NCI-H2227 (cell line): ENCODE measurements around the gene RABGAP1L.
"Not testable (repeated sequence)": the region's sequence is repeated elsewhere in the genome, so short reads cannot be mapped to it uniquely, and the experiment has no call there.

Experiments used
- DNase-seq: peaks from one replicate; lab custom pipeline; 2025; ENCODE audit not compliant: unreplicated experiment; lab: John Stamatoyannopoulos, UW

Gene RABGAP1L

DNA sequence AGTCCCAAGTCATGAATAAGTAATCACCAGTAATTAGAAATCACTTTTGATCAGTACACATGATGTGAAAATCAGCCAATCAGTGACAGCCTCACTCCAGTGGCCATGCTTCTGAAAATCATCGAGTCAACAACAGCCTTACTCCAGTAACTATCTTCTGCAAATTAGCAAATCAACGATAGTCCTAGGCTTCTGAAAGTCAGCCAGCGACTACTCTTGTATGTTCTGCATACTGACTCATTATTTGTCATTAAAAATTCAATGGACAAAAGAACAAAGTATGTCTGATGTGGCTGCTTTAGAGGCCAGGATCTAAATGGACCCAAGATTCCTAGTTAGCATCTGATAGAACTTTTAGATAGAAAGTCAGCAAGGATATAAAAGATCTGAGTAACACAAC is 391.0 kb downstream of the RABGAP1L start:
- no peak for DNase-seq

DNA sequence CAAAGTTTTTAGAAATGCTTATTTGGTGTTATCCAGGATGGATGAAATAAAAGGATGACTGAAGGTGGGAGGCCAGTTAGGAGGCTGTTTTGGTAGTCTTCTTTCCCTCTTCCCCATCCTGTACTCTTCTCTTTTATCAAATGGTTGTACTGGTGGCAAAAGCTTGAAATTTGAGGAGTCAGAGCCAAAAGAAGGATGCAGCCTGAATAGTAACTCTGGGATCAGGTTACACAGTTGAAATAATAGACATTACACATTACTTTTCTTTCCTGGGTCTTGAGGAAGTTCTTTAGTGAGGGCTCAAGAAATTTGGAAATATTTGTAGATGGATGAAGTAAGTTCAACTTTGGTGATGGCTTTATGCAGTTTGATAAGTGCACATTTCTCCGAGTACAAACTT is 397.1 kb downstream of the RABGAP1L start:
- no peak for DNase-seq

DNA sequence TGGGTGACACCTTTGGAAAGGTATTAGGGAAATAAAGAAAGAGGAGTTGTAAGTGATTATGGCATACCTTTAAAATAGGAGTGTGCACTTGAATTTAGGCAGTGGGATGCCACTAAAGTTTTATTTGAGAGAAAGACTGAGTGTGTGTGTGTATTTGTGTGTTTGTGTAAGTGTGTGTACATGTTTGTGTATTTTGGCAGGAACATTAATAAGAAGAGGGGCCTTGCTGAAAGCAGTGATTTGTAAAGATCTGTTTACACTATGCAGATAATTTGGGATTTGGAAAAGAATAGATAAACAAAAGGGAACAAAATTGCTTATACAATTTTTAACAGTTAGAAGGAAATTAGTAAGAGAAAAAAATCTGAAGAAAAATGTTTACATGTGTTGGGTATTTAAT is 409.2 kb downstream of the RABGAP1L start:
- no peak for DNase-seq

DNA sequence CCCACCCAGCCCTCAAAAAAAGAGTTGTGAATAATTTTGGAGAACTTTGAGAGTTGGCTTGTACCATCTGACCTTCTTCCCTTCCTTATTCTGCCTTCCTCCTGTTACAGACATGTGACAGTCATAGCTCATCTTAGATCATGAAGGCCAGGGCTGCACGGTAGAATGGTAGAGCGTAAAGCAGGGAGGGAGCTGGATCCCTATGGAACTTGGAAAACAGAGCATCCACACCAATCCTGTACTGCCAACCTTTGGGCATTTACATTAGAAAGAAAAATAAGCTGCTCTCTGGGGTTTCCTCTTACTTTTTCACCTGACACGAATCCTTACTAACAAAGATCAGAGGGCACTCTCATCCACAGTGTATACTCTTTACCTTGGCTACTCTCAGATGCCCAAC is 409.9 kb downstream of the RABGAP1L start:
- DNase-seq = no peak

DNA sequence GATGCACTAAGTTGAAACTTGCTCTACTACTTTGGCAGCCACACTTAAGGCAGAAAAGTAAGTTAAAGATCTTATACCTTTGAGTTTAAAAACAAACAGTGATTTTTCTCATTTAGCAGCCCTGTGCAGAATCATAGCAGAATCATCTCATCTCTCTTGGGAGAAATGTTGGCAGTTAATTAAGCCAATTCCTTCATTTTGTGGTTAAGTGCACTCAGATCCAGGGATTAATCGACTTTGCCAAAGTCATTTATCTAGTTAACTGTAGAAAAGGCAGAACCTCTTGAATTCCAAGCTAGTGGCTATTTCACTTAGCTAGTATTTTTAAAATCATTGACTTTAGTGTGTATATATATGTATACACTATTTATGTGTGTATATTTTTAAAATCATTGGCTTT is 413.5 kb downstream of the RABGAP1L start:
- DNase-seq = no peak

DNA sequence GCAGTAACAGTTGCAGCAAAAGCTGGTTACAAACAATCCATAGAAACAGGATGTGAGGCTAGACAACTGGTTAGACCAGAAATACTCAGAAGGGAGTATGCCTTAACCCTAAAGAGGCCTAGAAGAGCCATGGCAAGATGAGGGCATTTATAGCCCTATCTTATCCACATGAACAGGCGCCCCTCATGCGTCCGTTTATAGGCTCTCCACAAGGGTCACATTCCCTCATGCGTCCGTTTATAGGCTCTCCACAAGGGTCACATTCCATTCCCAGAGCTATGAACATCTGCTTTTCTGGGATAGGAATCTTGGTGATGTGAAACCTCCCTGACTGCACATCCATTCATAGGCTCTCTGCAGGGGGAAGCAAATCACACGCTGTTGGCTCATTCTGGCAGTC is 416.8 kb downstream of the RABGAP1L start:
- DNase-seq = not testable (repeated sequence)

DNA sequence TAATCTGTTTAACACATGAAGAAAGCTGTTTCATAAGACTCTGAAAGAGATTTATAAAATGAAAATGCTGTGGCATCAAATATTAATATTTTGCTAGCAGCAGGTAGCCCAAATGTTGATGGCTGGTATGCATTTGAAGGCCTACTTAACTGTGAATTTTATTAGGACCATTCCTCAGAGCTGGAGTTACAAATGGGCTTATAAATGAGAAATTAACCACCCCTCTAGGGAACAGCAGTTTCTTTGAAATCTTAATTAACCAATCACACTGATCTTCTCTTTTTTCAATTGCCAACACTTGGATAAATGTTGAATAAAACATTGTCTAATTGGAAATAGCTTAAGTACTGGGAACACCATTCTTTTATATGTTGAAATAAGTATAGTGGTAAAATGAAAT is 418.4 kb downstream of the RABGAP1L start:
- DNase-seq = no peak

DNA sequence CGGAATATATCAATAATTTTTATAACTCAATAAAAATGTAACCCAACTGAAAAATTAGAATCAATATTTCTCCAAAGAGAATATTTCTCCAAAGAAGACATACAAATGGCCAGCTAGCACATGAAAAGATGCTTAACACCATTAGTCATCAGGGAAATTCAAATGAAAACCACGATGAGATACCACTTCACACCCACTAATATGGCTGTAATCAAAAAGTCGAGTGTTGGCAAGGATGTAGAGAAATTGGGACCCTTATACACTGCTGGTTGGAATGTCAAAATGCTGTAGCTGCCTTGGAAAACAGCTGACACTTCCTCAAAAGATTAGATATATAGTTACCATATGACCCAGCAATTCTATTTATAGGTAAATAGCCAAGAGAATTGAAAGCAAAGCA is 421.5 kb downstream of the RABGAP1L start:
- no peak for DNase-seq

DNA sequence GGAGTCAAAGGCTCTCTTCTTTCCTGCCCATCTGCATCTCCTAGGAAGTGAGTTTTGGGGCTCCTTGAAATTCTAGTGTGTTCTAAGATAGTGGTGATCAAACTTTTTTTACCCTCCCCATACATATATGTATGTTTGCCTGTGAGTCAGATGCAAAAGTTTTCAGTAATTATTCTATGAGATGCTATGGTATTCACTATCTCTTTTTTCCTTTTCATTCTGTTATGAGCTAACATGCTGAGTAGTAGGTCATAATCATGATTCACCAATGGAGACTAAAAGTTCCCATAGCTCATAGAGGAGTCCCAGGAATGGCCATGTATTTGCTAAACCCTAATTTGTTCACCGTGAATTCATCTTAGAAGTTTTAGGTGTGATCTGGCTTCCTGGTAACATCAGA is 424.0 kb downstream of the RABGAP1L start:
- DNase-seq = no peak

DNA sequence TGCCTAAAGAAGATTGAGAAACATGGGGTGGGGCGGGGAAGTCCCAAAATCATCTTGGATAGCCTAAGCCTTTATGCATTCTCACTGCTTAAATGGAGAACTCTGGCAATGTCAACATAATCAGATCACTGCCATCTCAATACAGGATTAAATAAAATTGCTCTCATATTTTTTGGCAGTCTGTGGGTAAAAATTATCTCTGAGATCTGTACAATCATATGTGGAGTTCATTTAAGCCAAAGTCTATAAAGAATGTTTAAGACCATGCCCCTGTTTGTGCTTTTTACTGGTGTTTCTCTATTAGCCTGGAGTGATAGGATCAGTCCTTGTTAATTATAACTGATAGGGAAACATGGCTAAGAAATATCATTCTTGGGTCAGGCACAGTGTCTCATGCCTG is 424.8 kb downstream of the RABGAP1L start:
- DNase-seq = no peak

DNA sequence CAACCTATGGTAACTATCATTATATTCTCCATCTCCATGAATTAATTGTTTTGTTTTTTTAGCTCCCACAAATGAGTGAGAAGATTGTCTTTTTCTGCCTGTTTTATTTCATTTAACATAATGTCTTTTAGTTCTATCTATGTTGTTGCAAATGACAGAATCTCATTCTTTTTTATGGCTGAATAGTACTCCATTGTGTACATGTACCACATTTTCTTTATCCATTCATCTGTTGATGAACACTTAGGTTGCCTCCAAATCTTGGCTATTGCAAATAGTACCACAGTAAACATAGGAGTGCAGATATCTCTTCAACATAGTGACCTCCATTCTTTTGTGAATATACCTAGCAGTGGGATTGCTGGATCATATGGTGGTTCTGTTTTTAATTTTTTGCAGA is 429.3 kb downstream of the RABGAP1L start:
- not testable (repeated sequence) for DNase-seq

DNA sequence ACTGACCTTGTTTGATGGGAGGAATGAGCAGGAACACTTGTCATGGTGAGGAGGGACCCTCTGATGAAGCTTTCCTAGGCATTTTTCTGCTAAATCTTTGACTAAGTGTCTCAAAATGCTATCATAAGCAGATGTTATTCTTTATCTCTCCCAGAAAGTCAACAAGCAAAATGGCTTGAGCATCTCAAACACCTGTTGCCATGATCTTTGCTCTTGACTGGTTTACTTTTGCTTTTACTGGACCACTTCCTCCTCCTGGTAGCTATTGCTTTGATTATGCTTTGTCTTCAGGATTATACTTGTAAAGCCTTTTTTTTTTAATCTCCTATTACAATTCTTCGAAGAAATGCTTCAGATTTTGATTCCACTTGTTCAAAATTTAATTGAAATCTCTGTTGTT is 445.9 kb downstream of the RABGAP1L start:
- DNase-seq = no peak

DNA sequence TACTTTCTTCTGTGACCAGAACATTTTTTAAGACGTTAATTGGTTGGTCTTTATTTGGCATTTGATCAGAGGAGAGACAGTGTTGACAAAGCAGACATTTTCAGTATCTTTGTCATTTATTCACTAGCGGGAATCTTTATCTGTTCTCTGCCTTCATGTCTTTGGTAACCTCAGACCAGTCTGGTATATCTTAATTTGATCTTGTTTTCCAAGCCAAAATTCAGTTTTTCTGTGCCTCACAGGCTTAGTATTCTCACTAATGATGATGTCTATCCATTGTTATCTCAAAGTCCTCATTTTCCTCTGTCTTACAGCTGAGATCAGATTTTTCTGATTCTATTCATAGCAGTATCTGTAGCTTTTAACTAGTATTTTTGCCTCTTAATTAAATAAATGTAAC is 447.2 kb downstream of the RABGAP1L start:
- no peak for DNase-seq

DNA sequence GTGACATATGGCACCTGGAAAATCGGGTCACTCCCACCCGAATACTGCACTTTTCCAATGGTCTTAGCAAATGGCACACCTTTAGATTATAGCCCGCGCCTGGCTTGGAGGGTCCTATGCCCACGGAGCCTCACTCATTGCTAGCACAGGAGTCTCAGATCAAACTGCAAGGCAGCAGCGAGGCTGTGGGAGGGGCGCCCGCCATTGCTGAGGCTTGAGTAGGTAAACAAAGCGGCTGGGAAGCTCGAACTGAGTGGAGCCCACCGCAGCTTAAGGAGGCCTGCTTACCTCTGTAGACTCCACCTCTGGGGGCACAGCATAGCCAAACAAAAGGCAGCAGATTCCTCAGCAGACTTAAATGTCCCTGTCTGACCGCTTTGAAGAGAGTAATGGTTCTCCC is 458.6 kb downstream of the RABGAP1L start:
- DNase-seq = not testable (repeated sequence)

DNA sequence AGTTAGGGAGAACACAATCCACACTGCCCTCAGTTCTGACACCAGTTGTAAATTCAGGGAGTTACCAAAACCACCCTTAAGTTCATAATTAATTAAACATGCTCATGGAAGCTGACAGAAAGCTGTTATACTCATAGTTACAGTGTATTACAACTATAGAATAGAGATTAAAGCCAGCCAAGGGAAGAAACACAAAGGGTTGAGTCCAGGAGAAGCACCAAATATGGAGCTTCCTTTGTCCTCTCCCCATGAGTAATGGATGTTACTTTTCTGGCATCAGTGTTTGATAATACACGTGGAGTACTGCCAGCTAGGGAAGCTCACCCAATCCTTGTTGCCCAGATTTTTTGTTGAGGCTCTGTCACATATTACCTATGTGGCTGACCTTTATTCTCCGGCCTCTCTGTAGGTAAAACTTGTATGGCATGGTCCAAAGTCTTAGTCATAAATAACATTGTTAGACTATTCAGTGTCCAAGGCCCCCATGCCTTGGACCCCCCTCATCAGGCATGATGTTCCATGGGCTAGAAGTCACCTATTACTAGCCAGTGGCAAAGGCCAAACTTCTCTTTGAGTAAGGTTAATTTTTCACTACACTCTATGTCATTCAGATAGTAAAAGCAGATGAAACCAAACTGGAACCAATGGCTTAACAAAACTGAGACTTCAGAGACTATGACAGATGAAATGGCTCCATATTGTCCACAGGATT is 464.2 kb downstream of the RABGAP1L start:
- no peak for DNase-seq

DNA sequence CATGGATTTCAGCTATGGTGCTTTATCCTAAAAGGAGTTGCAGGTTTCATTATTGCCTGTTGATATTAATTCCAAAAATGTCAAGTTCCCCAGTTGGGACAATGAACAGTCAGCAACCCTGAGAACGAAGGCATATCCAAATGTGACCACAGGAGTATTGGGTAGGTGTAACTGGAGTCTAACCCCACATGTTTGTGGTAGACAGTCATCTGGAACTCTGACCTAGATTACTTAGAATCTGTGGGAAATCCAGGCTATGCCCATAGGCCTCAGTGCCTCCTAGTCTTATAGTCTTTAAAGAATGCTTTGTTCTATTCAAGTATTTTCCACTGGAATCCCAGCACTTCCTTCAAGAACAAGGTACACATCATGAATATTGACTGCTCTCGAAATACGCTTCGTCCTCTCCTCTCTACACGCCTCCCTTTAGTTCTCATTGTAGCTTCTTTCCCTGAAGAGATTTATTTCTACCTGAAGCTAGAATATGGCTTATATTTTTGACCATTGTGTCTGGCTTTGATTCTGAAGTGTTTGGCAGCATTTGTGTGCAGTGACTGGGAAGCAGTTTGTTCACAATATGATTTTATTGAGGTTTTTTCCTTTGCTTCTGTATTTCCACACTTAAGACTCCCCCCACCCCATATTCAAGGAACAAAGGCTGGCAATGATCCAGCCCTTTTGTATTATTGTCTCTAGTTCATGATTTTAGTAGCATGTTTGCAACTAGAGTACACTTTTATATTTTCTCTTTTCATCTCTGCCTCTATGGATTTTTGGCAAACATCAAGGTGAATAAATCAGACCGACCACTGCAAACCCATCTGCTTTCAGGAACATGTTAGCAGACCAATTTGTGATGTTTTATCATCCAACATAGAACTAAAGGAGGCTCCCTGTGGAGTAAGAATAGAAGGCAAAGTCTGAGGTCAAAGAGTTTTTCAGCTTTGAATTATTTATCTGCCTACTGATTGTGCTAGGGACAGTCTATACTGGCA is 467.0 kb downstream of the RABGAP1L start:
- DNase-seq = peak; percentile 56

DNA sequence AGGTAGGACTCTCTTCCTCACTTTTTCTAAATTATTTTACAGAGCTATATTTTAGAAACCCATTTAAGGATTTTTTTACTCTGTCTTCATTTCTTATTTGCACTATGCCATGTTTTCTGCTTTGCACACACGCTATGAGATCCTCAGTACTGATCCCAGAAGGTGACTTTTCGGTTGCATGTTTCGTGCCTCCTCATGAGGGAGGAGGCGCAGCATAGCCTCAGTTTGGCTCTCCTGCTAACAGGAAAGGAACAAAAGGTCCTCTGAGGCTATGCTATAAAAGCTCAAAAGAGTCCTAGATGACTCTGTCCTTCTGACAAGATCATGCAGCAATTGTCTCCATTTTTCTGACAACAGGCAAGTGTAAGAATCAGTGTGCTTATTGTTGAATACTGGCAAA is 478.2 kb downstream of the RABGAP1L start:
- no peak for DNase-seq

DNA sequence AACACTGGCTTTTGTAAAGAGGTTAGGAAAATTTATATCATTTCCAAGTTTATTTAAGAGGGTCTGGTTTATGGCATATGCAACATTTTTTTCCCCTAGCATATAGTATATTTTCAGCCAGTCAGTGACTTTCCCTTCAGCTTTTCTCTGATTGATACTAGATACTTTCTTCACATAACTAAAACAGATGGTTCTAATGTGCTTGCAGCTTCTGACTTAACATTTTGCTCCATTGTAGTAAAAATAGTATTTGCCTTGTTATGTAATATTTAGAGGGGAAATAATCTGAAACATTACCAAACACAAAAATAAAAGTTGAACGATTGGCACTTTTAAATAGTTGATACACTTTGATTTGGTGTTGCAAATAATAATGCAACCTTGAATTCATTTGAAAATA is 480.1 kb downstream of the RABGAP1L start:
- no peak for DNase-seq

DNA sequence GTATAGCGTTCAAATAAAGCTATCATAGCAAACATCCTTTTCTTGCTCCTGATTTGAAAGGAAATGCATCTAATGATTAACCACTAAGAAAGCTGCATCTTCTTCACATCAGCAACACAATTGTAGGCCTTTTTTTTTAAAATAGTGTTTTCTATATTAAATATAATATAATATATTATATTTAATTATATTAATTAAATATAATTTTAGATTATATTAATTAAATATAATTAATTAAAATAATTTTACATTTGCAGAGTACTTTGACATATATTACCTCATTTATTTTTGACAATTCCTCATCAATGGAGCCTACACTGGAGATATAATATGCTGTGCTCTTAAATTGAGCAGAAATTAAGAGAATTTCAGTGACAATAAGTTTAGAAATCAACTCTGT is 481.5 kb downstream of the RABGAP1L start:
- no peak for DNase-seq

DNA sequence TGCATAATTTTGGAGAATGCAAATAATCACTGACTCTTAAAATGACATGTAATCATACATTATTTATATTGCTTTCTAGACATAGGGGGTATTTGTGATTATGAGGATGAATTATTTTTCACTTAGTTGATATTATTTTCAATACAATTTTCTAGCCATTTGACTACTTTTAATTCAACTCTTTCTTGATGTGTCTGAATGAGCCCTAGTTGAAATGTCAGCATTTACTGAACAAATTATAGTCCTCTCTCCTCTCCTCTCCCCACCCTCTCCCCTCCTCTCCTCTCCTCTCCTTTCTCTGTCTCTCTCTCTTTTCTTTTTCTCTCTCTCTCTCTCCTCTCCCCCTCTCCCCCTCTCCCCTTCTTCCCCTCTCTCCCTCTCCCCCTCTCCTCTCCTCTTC is 483.1 kb downstream of the RABGAP1L start:
- DNase-seq = no peak

DNA sequence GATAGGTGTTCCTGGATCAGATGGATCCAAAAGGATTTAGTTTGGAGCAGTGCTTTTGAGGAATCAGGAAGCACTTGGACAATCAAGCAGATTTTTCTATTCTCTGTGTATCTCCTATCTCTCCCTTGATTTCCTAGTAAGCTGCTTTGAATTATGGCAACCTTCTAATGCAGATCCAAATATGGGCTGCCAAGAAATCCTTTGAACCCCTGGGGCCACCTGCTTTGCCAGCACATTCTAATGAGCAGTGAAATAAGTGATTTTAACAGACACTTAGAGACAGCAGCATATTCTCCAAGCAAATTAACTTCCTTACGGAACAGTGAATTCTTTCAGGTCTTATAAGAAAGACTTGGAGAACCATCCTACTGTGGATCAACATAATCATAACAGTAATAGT is 483.9 kb downstream of the RABGAP1L start:
- DNase-seq = no peak

DNA sequence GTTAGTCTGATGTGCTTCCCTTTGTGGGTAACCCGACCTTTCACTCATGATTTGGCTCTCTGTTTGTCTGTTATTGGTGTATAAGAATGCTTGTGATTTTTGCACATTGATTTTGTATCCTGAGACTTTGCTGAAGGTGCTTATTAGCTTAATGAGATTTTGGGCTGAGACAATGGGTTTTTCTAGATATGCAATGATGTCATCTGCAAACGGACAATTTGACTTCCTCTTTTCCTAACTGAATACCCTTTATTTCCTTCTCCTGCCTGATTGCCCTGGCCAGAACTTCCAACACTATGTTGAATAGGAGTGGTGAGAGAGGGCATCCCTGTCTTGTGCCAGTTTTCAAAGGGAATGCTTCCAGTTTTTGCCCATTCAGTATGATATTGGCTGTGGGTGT is 490.3 kb downstream of the RABGAP1L start:
- DNase-seq = not testable (repeated sequence)
